Sigmoid colon (tissue), 7 donors: ENCODE measurements around the gene ZNF396. TPM values are rescaled to one million over a fixed set of nuclear protein-coding genes. Genes with fewer than 3 reads are reported as not detected.

Source experiments
- DNase-seq: peaks from one replicate; pipeline ENCODE4 v3.0.0-alpha.2; 2019
- H3K27ac ChIP-seq, 4 donors: fragments of 200-600 bp; sonication (generic); one replicate each; pipeline ENCODE4 v1.5.1; 2016 to 2019; ENCODE audit warnings: mild to moderate bottlenecking in 1 of 4
- H3K27me3 ChIP-seq, 3 donors: fragments of 200-600 bp; sonication (generic); one replicate each; pipeline ENCODE4 v1.5.1; 2019; ENCODE audit warnings: mild to moderate bottlenecking in 1 of 3
- H3K36me3 ChIP-seq, 4 donors: fragments of 200-600 bp; sonication (generic); one replicate each; pipeline ENCODE4 v1.5.1; 2016 to 2019
- H3K4me1 ChIP-seq, 4 donors: fragments of 200-600 bp; sonication (generic); one replicate each; pipeline ENCODE4 v1.5.1; 2017 to 2019
- H3K4me3 ChIP-seq, 4 donors: fragments of 200-600 bp; sonication (generic); one replicate each; pipeline ENCODE4 v1.5.1; 2017 to 2019; ENCODE audit warnings: mild to moderate bottlenecking in 2 of 4, moderate library complexity in 1 of 4
- H3K9me3 ChIP-seq, 4 donors: fragments of 200-600 bp in 3 of 4; sonication (generic) in 3 of 4; one replicate each; pipeline versions ENCODE4 v1.5.1 to v1.6.1; 2013 to 2019
- EP300 ChIP-seq, 4 donors: sonication (generic); formaldehyde crosslinking; IDR thresholded peaks; one replicate each; pipeline ENCODE4 v1.6.1; 2017; ENCODE audit warnings: antibody characterized with exemption in 4 of 4
- POLR2A ChIP-seq, 2 donors: fragments of 450-650 bp; IDR thresholded peaks; one replicate each; pipeline ENCODE4 v1.6.1; 2016; ENCODE audit warnings: antibody characterized with exemption in 2 of 2, mild to moderate bottlenecking in 2 of 2, moderate library complexity in 2 of 2
- POLR2AphosphoS5 ChIP-seq, 4 donors: sonication (generic); formaldehyde crosslinking; IDR thresholded peaks; one replicate each; pipeline ENCODE4 v1.6.1; 2017; ENCODE audit warnings: antibody characterized with exemption in 4 of 4
- WGBS, 2 donors: extraction: QIAGEN DNeasy Blood & Tissue Kit; methylation state at CpG; one replicate each; pipeline ENCODE4 v1.1.7; 2013; 5-methylcytosine and 5-hydroxymethylcytosine counted together
- intact Hi-C: fragments of 100-400 bp; cut with DNase I; formaldehyde crosslinking; loops from one replicate; pipeline ENCODE4 v1.15.1; 2023
- polyA plus RNA-seq, 3 donors: library from polyadenylated mRNA; stranded (reverse); fragments of 200-250 nt; gene quantifications; one replicate each; pipeline ENCODE4 v1.2.3, GENCODE V29; 2013
- total RNA-seq, 4 donors: library from RNA; depleted of rRNA; stranded (reverse); fragments of >200 nt; gene quantifications; one replicate each; pipeline ENCODE4 v1.1.0, GENCODE V29; 2016
- TF ChIP-seq, protein P1 (sequence below), 4 experiments: fragments of 450-650 bp in 3 of 4; fragments of 200-600 bp in 1 of 4; IDR thresholded peaks; one replicate each; pipeline ENCODE4 v1.5.1; 2016 to 2019; ENCODE audit warnings: antibody characterized with exemption in 4 of 4, mild to moderate bottlenecking in 3 of 4, moderate library complexity in 2 of 4
- donor health status: healthy with polysubstance abuse.
- donor health status: Bipolar disorder and iron deficiency.
- donor health status: healthy.

ZNF396 gene
- total and polyA plus RNA-seq, 7 donors, result 1.6 to 3.3 (median 1.9) TPM

GRCh38 chr18:35337286-35337685 is 39.9 kb downstream of the ZNF396 start:
- Histone ChIP-seq H3K36me3 (peaks cover 6 to 82% (median 54%) of the 10 kb centered on the region in 4 donors), H3K4me1 (peaks cover 0 to 41% (median 17%) of the 10 kb centered on the region in 4 donors)

GRCh38 chr18:35335866-35336265 is 41.3 kb downstream of the ZNF396 start:
- intact Hi-C loops, result no loop called here
- TF ChIP-seq EP300 (IDR thresholded peaks at IDR 0.05) (no peak), POLR2AphosphoS5 (IDR thresholded peaks at IDR 0.05) (no peak), POLR2A (IDR thresholded peaks at IDR 0.05) (no peak)
- TF ChIP-seq, protein P1, sequence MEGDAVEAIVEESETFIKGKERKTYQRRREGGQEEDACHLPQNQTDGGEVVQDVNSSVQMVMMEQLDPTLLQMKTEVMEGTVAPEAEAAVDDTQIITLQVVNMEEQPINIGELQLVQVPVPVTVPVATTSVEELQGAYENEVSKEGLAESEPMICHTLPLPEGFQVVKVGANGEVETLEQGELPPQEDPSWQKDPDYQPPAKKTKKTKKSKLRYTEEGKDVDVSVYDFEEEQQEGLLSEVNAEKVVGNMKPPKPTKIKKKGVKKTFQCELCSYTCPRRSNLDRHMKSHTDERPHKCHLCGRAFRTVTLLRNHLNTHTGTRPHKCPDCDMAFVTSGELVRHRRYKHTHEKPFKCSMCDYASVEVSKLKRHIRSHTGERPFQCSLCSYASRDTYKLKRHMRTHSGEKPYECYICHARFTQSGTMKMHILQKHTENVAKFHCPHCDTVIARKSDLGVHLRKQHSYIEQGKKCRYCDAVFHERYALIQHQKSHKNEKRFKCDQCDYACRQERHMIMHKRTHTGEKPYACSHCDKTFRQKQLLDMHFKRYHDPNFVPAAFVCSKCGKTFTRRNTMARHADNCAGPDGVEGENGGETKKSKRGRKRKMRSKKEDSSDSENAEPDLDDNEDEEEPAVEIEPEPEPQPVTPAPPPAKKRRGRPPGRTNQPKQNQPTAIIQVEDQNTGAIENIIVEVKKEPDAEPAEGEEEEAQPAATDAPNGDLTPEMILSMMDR (IDR thresholded peaks at IDR 0.05), result no peak
- H3K4me3 ChIP-seq, result no peak overlapping the region
- H3K9me3 ChIP-seq, result no peaks in the 10 kb centered on the region
- peaks cover 0 to 27% (median 9%) of the 10 kb centered on the region in 4 donors for H3K4me1 ChIP-seq
- no peak overlapping the region for H3K27ac ChIP-seq
- peaks cover 6 to 92% (median 61%) of the 10 kb centered on the region in 4 donors for H3K36me3 ChIP-seq
- no peaks in the 10 kb centered on the region for H3K27me3 ChIP-seq
- WGBS, 2 donors, result 96% methylated on average over 4 of the region's 4 CpGs
- DNase-seq, result no peak

More at GRCh38 chr18:35337286-35337685, 39.9 kb downstream of the ZNF396 start:
- no peak for TF ChIP-seq EP300 (IDR thresholded peaks at IDR 0.05)
- Histone ChIP-seq H3K27me3 (no peaks in the 10 kb centered on the region), H3K27ac (no peak overlapping the region), H3K9me3 (no peaks in the 10 kb centered on the region), H3K4me3 (no peak overlapping the region)
- intact Hi-C loops, result no loop called here
- WGBS, 2 donors, result 93 to 94% methylated on average over 5 of the region's 5 CpGs
- DNase-seq, result no peak

GRCh38 chr18:35334821-35335220 is 42.3 kb downstream of the ZNF396 start:
- Histone ChIP-seq H3K9me3 (no peaks in the 10 kb centered on the region), H3K27me3 (no peaks in the 10 kb centered on the region), H3K4me1 (peaks cover 0 to 21% (median 9%) of the 10 kb centered on the region in 4 donors), H3K4me3 (no peak overlapping the region), H3K36me3 (peaks cover 6 to 86% (median 56%) of the 10 kb centered on the region in 4 donors), H3K27ac (no peak overlapping the region)
- 75 to 85% methylated on average over 3 of the region's 3 CpGs for WGBS, 2 donors
- intact Hi-C loops, result no loop called here
- no peak for DNase-seq
- no peak for TF ChIP-seq EP300 (IDR thresholded peaks at IDR 0.05)
- no peak for TF ChIP-seq POLR2A (IDR thresholded peaks at IDR 0.05)
- TF ChIP-seq POLR2AphosphoS5 (IDR thresholded peaks at IDR 0.05), result no peak
- TF ChIP-seq, protein P1 (IDR thresholded peaks at IDR 0.05), result no peak

DNA sequence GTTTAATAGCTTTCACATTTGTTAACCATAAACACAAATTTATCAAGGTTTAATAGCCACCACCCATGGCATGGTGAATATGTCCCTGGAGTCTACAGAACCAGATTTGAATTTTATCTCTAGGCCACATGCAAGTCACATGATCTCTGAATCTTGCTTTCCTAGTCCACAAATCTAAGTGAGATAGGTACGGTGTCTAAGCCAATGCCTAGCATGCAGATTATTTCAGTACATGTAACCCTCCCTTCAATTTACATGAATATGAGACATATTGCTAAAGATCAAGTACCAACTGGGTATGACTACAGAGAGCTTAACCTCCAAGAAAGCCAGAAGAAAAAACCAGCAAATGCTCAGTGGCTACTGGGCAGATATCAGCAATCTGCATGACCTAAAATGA is 42.9 kb downstream of the ZNF396 start:
- H3K36me3 ChIP-seq, result peaks cover under 1 to 80% (median 50%) of the 10 kb centered on the region in 4 donors
- DNase-seq, result no peak
- H3K9me3 ChIP-seq, result no peaks in the 10 kb centered on the region
- no peak overlapping the region for H3K4me3 ChIP-seq
- H3K27me3 ChIP-seq, result no peaks in the 10 kb centered on the region
- intact Hi-C loops, result no loop called here
- TF ChIP-seq POLR2AphosphoS5 (IDR thresholded peaks at IDR 0.05) (no peak), EP300 (IDR thresholded peaks at IDR 0.05) (no peak), POLR2A (IDR thresholded peaks at IDR 0.05) (no peak)
- TF ChIP-seq, protein P1 (IDR thresholded peaks at IDR 0.05), result no peak
- no peak overlapping the region for H3K27ac ChIP-seq
- 99% methylated on average over 1 of the region's 1 CpG for WGBS, 2 donors
- H3K4me1 ChIP-seq, result peaks cover 0 to 16% (median 9%) of the 10 kb centered on the region in 4 donors

DNA sequence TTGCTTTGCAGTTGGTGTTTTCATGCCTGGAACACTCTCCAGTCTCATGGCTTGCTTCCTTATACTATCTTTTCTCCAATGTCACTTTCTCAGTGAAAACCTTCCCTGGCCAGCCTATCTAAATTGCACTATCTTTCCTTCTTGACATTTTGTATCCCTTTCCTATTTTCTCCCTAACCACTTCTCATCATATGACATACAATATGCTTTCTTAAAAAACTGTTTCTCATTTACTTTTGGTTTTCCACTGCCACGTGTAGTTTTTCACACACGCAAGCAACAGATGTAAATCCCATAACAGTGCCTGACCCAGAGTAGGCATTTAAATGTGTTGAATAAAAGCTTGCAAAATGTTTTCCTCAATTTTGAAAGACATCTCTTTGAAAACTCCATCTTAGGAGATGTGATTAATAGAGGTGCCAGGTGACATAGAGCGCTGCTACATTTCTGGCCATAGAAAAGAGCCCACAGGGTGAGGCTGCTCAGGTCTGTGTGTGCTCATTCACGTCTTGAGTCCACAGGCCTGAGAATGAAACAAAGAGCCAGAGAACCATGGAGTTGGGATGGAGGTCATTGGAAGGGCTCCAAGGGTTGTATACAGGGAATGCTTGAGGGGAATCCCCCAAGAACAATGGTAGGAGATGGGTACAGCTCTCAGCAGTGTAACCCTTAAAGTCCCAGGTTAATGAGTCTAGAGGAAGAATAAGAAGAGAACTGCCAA is 45.6 kb downstream of the ZNF396 start:
- DNase-seq, result no peak
- Histone ChIP-seq H3K27me3 (no peaks in the 10 kb centered on the region), H3K36me3 (peaks cover 0 to 53% (median 30%) of the 10 kb centered on the region in 4 donors), H3K9me3 (no peaks in the 10 kb centered on the region), H3K4me1 (peaks cover 0 to 14% (median 9%) of the 10 kb centered on the region in 4 donors), H3K27ac (no peak overlapping the region), H3K4me3 (no peak overlapping the region)
- TF ChIP-seq POLR2A (IDR thresholded peaks at IDR 0.05) (no peak), POLR2AphosphoS5 (IDR thresholded peaks at IDR 0.05) (no peak), EP300 (IDR thresholded peaks at IDR 0.05) (no peak)
- intact Hi-C loops, result no loop called here
- WGBS, 2 donors, result 73 to 81% methylated on average over 4 of the region's 4 CpGs
